Neural cell (in vitro differentiated cells): ENCODE results near the gene COL4A1. TPM values are rescaled to one million over a fixed set of nuclear protein-coding genes. Genes with fewer than 3 reads are reported as not detected.

ENCODE experiments used
- H2AFZ ChIP-seq: fragments of 200-600, 300-800 bp; sonication (generic), shearing (Covaris generic); 2 replicates; pipeline ENCODE4 v1.6.0; 2014; ENCODE audit warnings: low read depth, mild to moderate bottlenecking, antibody characterized with exemption, low read length, moderate library complexity
- H3F3A ChIP-seq: fragments of 200-600 bp; shearing (Covaris generic); 2 replicates; pipeline ENCODE4 v1.6.1; 2016; ENCODE audit warnings: mild to moderate bottlenecking, moderate library complexity, mixed read lengths, antibody characterized with exemption, low read length; ENCODE audit not compliant: insufficient read depth, poor library complexity, severe bottlenecking
- H3K27ac ChIP-seq: fragments of 200-600, 300-800 bp; sonication (generic), shearing (Covaris generic); 2 replicates; pipeline ENCODE4 v1.5.1; 2014; ENCODE audit warnings: mild to moderate bottlenecking, low read length, moderate library complexity
- H3K27me3 ChIP-seq: fragments of 300-800, 200-600 bp; sonication (generic), shearing (Covaris generic); 2 replicates; pipeline ENCODE4 v1.6.0; 2014; ENCODE audit warnings: mild to moderate bottlenecking, low read depth, low read length, moderate library complexity; ENCODE audit not compliant: insufficient read depth
- H3K36me3 ChIP-seq: fragments of 300-800, 200-600 bp; sonication (generic), shearing (Covaris generic); 2 replicates; pipeline ENCODE4 v1.5.1; 2014; ENCODE audit warnings: mild to moderate bottlenecking, antibody characterized with exemption, low read length, moderate library complexity; ENCODE audit not compliant: insufficient read depth
- H3K4me2 ChIP-seq: fragments of 300-800, 200-600 bp; sonication (generic), shearing (Covaris generic); 2 replicates; pipeline ENCODE4 v1.6.0; 2014; ENCODE audit warnings: mild to moderate bottlenecking, low read length
- H3K4me3 ChIP-seq: fragments of 300-800, 200-600 bp; sonication (generic), shearing (Covaris generic); 2 replicates; pipeline ENCODE4 v1.5.1; 2014; ENCODE audit warnings: mild to moderate bottlenecking, low read length, moderate library complexity
- H3K79me2 ChIP-seq: fragments of 200-600 bp; shearing (Covaris generic); replicated peaks from 2 replicates; pipeline ENCODE4 v1.6.0; 2014; ENCODE audit warnings: mild to moderate bottlenecking, low read length, moderate library complexity; ENCODE audit not compliant: insufficient read depth
- H3K9ac ChIP-seq: fragments of 300-800, 200-600 bp; sonication (generic), shearing (Covaris generic); 2 replicates; pipeline ENCODE4 v1.6.1; 2016; ENCODE audit warnings: mild to moderate bottlenecking, low read length, mixed read lengths
- H3K9me2 ChIP-seq: fragments of 200-600 bp; shearing (Covaris generic); 2 replicates; pipeline ENCODE4 v1.6.1; 2016; ENCODE audit warnings: mild to moderate bottlenecking, low read length, mixed read lengths; ENCODE audit not compliant: insufficient read depth
- H3K9me3 ChIP-seq: fragments of 200-600, 300-800 bp; sonication (generic), shearing (Covaris generic); 2 replicates; pipeline ENCODE4 v1.6.1; 2016; ENCODE audit warnings: mild to moderate bottlenecking, mixed run types, low read length, moderate library complexity, mixed read lengths
- H4K20me1 ChIP-seq: fragments of 200-600 bp; shearing (Covaris generic); 2 replicates; pipeline ENCODE4 v1.6.1; 2016; ENCODE audit warnings: mild to moderate bottlenecking, mixed run types; ENCODE audit not compliant: insufficient read depth
- CTCF ChIP-seq: fragments of 450-650 bp; IDR thresholded peaks from 2 replicates; pipeline ENCODE4 v1.5.1; 2014; ENCODE audit warnings: antibody characterized with exemption, mild to moderate bottlenecking, moderate library complexity; ENCODE audit not compliant: poor library complexity, severe bottlenecking
- EP300 ChIP-seq: fragments of 450-650 bp; conservative IDR thresholded peaks from 2 replicates; pipeline ENCODE4 v1.6.1; 2014; ENCODE audit warnings: antibody characterized with exemption, mild to moderate bottlenecking, moderate library complexity; ENCODE audit not compliant: poor library complexity, severe bottlenecking
- EZH2 ChIP-seq: fragments of 200-600, 300-800 bp; shearing (Covaris generic), sonication (generic); IDR thresholded peaks from 2 replicates; pipeline ENCODE4 v1.6.1; 2014; ENCODE audit warnings: antibody characterized with exemption, low read length, borderline replicate concordance, mild to moderate bottlenecking; ENCODE audit not compliant: insufficient read depth, poor library complexity, severe bottlenecking
- MXI1 ChIP-seq: fragments of 450-650 bp; conservative IDR thresholded peaks from 2 replicates; pipeline ENCODE4 v1.6.1; 2014; ENCODE audit warnings: antibody characterized with exemption, mild to moderate bottlenecking; ENCODE audit not compliant: poor library complexity, severe bottlenecking
- POLR2AphosphoS5 ChIP-seq: IDR thresholded peaks from 2 replicates; pipeline ENCODE4 v1.6.1; 2012
- RAD21 ChIP-seq: fragments of 450-650 bp; conservative IDR thresholded peaks from 2 replicates; pipeline ENCODE4 v1.6.1; 2014; ENCODE audit warnings: antibody characterized with exemption, mild to moderate bottlenecking, moderate library complexity
- REST ChIP-seq: IDR thresholded peaks from 2 replicates; pipeline ENCODE4 v1.6.1; 2012; ENCODE audit warnings: borderline replicate concordance
- SMC3 ChIP-seq: fragments of 450-650 bp; conservative IDR thresholded peaks from 2 replicates; pipeline ENCODE4 v1.6.1; 2014; ENCODE audit warnings: antibody characterized with exemption, mild to moderate bottlenecking, moderate library complexity; ENCODE audit not compliant: poor library complexity
- TAF1 ChIP-seq: IDR thresholded peaks from 2 replicates; pipeline ENCODE4 v1.6.1; 2012; ENCODE audit warnings: low read depth
- polyA plus RNA-seq: library from polyadenylated mRNA; depleted of rRNA; stranded (reverse); fragments of >200 nt; gene quantifications from 2 replicates; pipeline ENCODE4 v1.2.3, GENCODE V29; 2014

Gene COL4A1
- polyA plus RNA-seq, 1 donor from 2014 or later = 13.1 TPM

GRCh38 chr13:110261166-110262081 lies 45.5 kb downstream of the COL4A1 start:
- no peak overlapping the region for H3K4me2 ChIP-seq
- TF ChIP-seq REST (no peak), EZH2 (no peak), MXI1 (no peak), SMC3 (no peak), POLR2AphosphoS5 (no peak), CTCF (no peak), RAD21 (no peak), EP300 (no peak), TAF1 (no peak)
- H3K9ac ChIP-seq = no peak overlapping the region
- H3F3A ChIP-seq = no peaks in the 10 kb centered on the region
- no peak overlapping the region for H3K4me3 ChIP-seq
- H4K20me1 ChIP-seq = no peaks in the 10 kb centered on the region
- no peak overlapping the region for H3K27ac ChIP-seq
- H3K9me2 ChIP-seq = no peaks in the 10 kb centered on the region
- no peaks in the 10 kb centered on the region for H3K9me3 ChIP-seq
- no peaks in the 10 kb centered on the region for H3K79me2 ChIP-seq
- H2AFZ ChIP-seq = no peak overlapping the region
- no peaks in the 10 kb centered on the region for H3K36me3 ChIP-seq
- no peaks in the 10 kb centered on the region for H3K27me3 ChIP-seq

- TF ChIP-seq EZH2 (no peak), TAF1 (no peak), POLR2AphosphoS5 (no peak), SMC3 (no peak), REST (no peak), EP300 (no peak), MXI1 (no peak), RAD21 (no peak), CTCF (no peak)
- Histone ChIP-seq H3K4me2 (no peak overlapping the region), H3K9me3 (no peaks in the 10 kb centered on the region), H3K27me3 (no peaks in the 10 kb centered on the region), H4K20me1 (no peaks in the 10 kb centered on the region), H3K9me2 (no peaks in the 10 kb centered on the region), H3K79me2 (no peaks in the 10 kb centered on the region), H2AFZ (no peak overlapping the region), H3K9ac (no peak overlapping the region), H3K27ac (no peak overlapping the region), H3F3A (no peaks in the 10 kb centered on the region), H3K4me3 (no peak overlapping the region), H3K36me3 (no peaks in the 10 kb centered on the region)
Observed at GRCh38 chr13:110259651-110260050, 47.3 kb downstream of the COL4A1 start.
